Keratinocyte (primary cell): Measurements from ENCODE around the gene TEX51. TPM values are rescaled to one million over a fixed set of nuclear protein-coding genes. Genes with fewer than 3 reads are reported as not detected.

ENCODE experiments used
- DNase-seq: peaks from one replicate; pipeline ENCODE4 v3.0.0-alpha.2; 2011; ENCODE audit warnings: low read depth, missing footprints, low spot score
- FAIRE-seq: peaks from 2 replicates; lab custom pipeline; 2011; peaks lifted over from hg19 to GRCh38; lab: Jason Lieb, UNC
- H2AFZ ChIP-seq: 2 replicates; pipeline ENCODE4 v1.6.0; 2012; ENCODE audit warnings: low read length, control low read depth, inconsistent platforms; ENCODE audit not compliant: control insufficient read depth
- H3K27ac ChIP-seq: 2 replicates; pipeline ENCODE4 v1.5.1; 2011; ENCODE audit warnings: low read length; ENCODE audit not compliant: control insufficient read depth, insufficient read depth
- H3K27me3 ChIP-seq: 3 replicates; pipeline ENCODE4 v1.6.0; 2011; ENCODE audit warnings: low read length; ENCODE audit not compliant: control insufficient read depth, insufficient read depth; ENCODE audit errors: extremely low read depth
- H3K36me3 ChIP-seq, 2 experiments: 2 replicates in 1 of 2; 3 replicates in 1 of 2; pipeline ENCODE4 v1.5.1; 2011; ENCODE audit warnings: low read length in 2 of 2, mild to moderate bottlenecking in 1 of 2; ENCODE audit not compliant: control insufficient read depth in 2 of 2, insufficient read depth in 2 of 2; ENCODE audit errors: extremely low read depth in 1 of 2
- H3K4me1 ChIP-seq: 3 replicates; pipeline ENCODE4 v1.5.1; 2011; ENCODE audit warnings: low read length; ENCODE audit not compliant: control insufficient read depth, insufficient read depth; ENCODE audit errors: extremely low read depth
- H3K4me2 ChIP-seq: 3 replicates; pipeline ENCODE4 v1.6.0; 2011; ENCODE audit warnings: low read depth, low read length; ENCODE audit not compliant: control insufficient read depth, insufficient read depth; ENCODE audit errors: extremely low read depth
- H3K4me3 ChIP-seq, 3 experiments: fragments of 200-600 bp in 1 of 3; sonication (generic) in 1 of 3; 2 replicates in 2 of 3; 3 replicates in 1 of 3; pipeline ENCODE4 v1.5.1; 2011 to 2016; ENCODE audit warnings: low read length in 3 of 3, mild to moderate bottlenecking in 3 of 3, control low read depth in 2 of 3, inconsistent platforms in 1 of 3, low read depth in 1 of 3, mixed read lengths in 1 of 3, mixed run types in 1 of 3, moderate library complexity in 1 of 3; ENCODE audit not compliant: control insufficient read depth in 2 of 3, insufficient read depth in 2 of 3; ENCODE audit errors: extremely low read depth in 1 of 3
- H3K79me2 ChIP-seq: 2 replicates; pipeline ENCODE4 v1.6.0; 2012; ENCODE audit warnings: low read length; ENCODE audit not compliant: control insufficient read depth, insufficient read depth
- H3K9ac ChIP-seq: 3 replicates; pipeline ENCODE4 v1.6.0; 2011; ENCODE audit warnings: low read length; ENCODE audit not compliant: control insufficient read depth, insufficient read depth; ENCODE audit errors: extremely low read depth
- H3K9me1 ChIP-seq: 3 replicates; pipeline ENCODE4 v1.6.0; 2011; ENCODE audit warnings: low read length; ENCODE audit not compliant: control insufficient read depth, insufficient read depth; ENCODE audit errors: extremely low read depth
- H3K9me3 ChIP-seq: 2 replicates; pipeline ENCODE4 v1.5.1; 2012; ENCODE audit warnings: low read depth, low read length; ENCODE audit not compliant: control insufficient read depth
- H4K20me1 ChIP-seq: 3 replicates; pipeline ENCODE4 v1.6.0; 2011; ENCODE audit warnings: low read length; ENCODE audit not compliant: control insufficient read depth, insufficient read depth; ENCODE audit errors: extremely low read depth
- EZH2 ChIP-seq: IDR thresholded peaks from one replicate; pipeline ENCODE4 v1.6.1; 2012; ENCODE audit warnings: inconsistent platforms, mild to moderate bottlenecking, low read length, moderate library complexity
- dilution Hi-C: fragments of 300-500 bp; cut with MboI; formaldehyde crosslinking; loops from one replicate; pipeline ENCODE4 v1.7.0; 2020; ENCODE audit warnings: low sequenced_read_pairs; ENCODE audit not compliant: extremely low pct_ligation_motif_present
- polyA plus RNA-seq, 5 experiments: library from polyadenylated mRNA; depleted of rRNA in 3 of 5; stranded (reverse) in 3 of 5; stranded (forward) in 1 of 5; unstranded in 1 of 5; fragments of >200 nt; gene quantifications; 1 replicate in 1 of 5; 2 replicates in 3 of 5; 3 replicates in 1 of 5; pipeline versions ENCODE4 v1.2.1 to v1.2.3, GENCODE V29; 2011 to 2012; ENCODE audit warnings: missing spikeins in 2 of 5, low read depth in 1 of 5, low replicate concordance in 1 of 5
- TF ChIP-seq, protein P1 (sequence below), 3 experiments: IDR thresholded peaks in 1 of 3; conservative IDR thresholded peaks in 1 of 3; optimal IDR thresholded peaks in 1 of 3; 2 replicates in 2 of 3; 3 replicates in 1 of 3; pipeline versions ENCODE3 to v1.5.1; 2011; ENCODE audit warnings: low read length in 3 of 3, mild to moderate bottlenecking in 3 of 3, moderate library complexity in 2 of 3, control low read depth in 1 of 3, inconsistent platforms in 1 of 3; ENCODE audit not compliant: insufficient read depth in 2 of 3; ENCODE audit errors: extremely low read depth in 1 of 3

The TEX51 gene
- polyA plus RNA-seq, 1 donor (not counting 4 experiments of a cell fraction or from before 2014, with no cell fraction given) = not detected

DNA sequence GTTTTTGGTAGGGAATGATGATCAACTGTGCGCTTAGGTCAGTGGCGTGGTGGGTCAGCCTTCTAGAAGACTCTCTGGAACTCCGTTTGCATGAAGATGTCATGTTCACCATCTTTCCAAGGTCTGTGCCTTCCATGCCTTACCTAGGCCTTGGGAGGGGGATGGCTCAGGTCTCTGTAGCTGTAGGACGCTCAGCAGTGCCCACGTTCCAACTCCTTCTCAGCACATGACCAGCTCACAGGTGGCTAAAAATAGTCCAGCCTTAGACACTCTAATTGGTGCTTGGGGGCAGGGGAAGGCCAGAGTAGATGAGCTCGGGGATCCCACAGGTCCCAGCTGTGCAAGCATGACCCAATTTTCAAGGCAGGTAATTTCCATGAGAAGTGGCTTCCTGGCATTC is 42.3 kb upstream of the TEX51 start:
- no peak overlapping the region for H3K4me3 ChIP-seq
- no peak for DNase-seq
- dilution Hi-C loops = no loop called here

DNA sequence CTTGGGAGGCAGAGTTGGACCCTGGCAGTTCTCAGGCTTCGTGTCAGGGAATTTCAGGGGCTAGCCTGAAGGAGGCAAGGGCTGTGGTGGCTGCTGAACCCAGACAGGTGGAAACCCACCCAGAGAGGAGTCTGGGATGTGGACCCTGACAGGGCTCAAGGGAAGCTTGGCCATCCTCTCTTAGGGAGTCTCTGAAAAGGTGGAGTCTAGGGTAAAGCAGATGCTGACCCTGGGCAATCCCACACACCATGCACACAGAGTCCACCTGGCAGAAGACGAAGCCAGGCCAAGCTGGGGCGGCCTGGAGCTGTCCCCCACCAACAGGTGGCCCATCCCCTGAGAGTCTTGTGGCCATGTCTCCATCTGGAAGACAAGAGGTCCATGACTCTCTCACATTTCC is 41.2 kb upstream of the TEX51 start:
- no peaks in the 10 kb centered on the region for H3K27me3 ChIP-seq
- no peak overlapping the region for H3K4me3 ChIP-seq
- H2AFZ ChIP-seq = no peak overlapping the region
- H3K9ac ChIP-seq = no peak overlapping the region
- no peak for TF ChIP-seq EZH2
- TF ChIP-seq, protein P1, sequence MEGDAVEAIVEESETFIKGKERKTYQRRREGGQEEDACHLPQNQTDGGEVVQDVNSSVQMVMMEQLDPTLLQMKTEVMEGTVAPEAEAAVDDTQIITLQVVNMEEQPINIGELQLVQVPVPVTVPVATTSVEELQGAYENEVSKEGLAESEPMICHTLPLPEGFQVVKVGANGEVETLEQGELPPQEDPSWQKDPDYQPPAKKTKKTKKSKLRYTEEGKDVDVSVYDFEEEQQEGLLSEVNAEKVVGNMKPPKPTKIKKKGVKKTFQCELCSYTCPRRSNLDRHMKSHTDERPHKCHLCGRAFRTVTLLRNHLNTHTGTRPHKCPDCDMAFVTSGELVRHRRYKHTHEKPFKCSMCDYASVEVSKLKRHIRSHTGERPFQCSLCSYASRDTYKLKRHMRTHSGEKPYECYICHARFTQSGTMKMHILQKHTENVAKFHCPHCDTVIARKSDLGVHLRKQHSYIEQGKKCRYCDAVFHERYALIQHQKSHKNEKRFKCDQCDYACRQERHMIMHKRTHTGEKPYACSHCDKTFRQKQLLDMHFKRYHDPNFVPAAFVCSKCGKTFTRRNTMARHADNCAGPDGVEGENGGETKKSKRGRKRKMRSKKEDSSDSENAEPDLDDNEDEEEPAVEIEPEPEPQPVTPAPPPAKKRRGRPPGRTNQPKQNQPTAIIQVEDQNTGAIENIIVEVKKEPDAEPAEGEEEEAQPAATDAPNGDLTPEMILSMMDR (optimal IDR thresholded peaks at IDR 0.05 in 1 of 3, IDR thresholded peaks at IDR 0.05 in 1 of 3, conservative IDR thresholded peaks at IDR 0.05 in 1 of 3; ENCODE audit: extremely low read depth in 1 of 3, insufficient read depth in 2 of 3, low read length in 3 of 3) = no peak
- no peak for FAIRE-seq
- H4K20me1 ChIP-seq = no peaks in the 10 kb centered on the region
- H3K27ac ChIP-seq = no peak overlapping the region
- no peaks in the 10 kb centered on the region for H3K9me3 ChIP-seq
- H3K36me3 ChIP-seq = no peaks in the 10 kb centered on the region
- no peaks in the 10 kb centered on the region for H3K9me1 ChIP-seq
- no peaks in the 10 kb centered on the region for H3K4me1 ChIP-seq
- no peaks in the 10 kb centered on the region for H3K79me2 ChIP-seq
- H3K4me2 ChIP-seq = no peak overlapping the region
- no peak for DNase-seq
- dilution Hi-C loops = no loop called here

More for the DNA sequence above, 42.3 kb upstream of the TEX51 start:
- no peaks in the 10 kb centered on the region for H3K79me2 ChIP-seq
- no peak overlapping the region for H2AFZ ChIP-seq
- H3K9me1 ChIP-seq = no peaks in the 10 kb centered on the region
- H3K9ac ChIP-seq = no peak overlapping the region
- H3K27ac ChIP-seq = no peak overlapping the region
- H3K9me3 ChIP-seq = no peaks in the 10 kb centered on the region
- FAIRE-seq = no peak
- no peaks in the 10 kb centered on the region for H3K36me3 ChIP-seq
- no peaks in the 10 kb centered on the region for H4K20me1 ChIP-seq
- TF ChIP-seq, protein P1 (optimal IDR thresholded peaks at IDR 0.05 in 1 of 3, IDR thresholded peaks at IDR 0.05 in 1 of 3, conservative IDR thresholded peaks at IDR 0.05 in 1 of 3; ENCODE audit: extremely low read depth in 1 of 3, insufficient read depth in 2 of 3, low read length in 3 of 3) = no peak
- no peak for TF ChIP-seq EZH2
- no peak overlapping the region for H3K4me2 ChIP-seq
- no peaks in the 10 kb centered on the region for H3K4me1 ChIP-seq
- H3K27me3 ChIP-seq = no peaks in the 10 kb centered on the region
